Fibroblast of peridontal ligament (primary cell): ENCODE measurements around the gene P3H1.

ENCODE experiments used
- DNase-seq: peaks from one replicate; pipeline ENCODE4 v3.0.0-alpha.2; 2010; ENCODE audit errors: extremely low read depth

Gene P3H1

DNA sequence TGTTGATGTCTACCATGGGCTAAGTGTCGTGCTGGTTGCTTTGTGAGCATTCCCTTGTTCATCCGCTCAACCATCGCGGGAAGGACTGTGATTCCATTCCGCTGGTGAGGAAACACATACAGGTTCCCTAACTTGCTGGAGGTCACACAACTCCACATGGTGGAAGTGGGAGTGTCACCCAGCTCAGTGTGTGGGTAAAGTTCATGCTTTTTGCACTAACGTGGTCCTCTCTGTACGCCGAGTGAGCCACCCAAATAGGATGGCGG is 22.7 kb downstream of the P3H1 start:
- DNase-seq = no peak

DNA sequence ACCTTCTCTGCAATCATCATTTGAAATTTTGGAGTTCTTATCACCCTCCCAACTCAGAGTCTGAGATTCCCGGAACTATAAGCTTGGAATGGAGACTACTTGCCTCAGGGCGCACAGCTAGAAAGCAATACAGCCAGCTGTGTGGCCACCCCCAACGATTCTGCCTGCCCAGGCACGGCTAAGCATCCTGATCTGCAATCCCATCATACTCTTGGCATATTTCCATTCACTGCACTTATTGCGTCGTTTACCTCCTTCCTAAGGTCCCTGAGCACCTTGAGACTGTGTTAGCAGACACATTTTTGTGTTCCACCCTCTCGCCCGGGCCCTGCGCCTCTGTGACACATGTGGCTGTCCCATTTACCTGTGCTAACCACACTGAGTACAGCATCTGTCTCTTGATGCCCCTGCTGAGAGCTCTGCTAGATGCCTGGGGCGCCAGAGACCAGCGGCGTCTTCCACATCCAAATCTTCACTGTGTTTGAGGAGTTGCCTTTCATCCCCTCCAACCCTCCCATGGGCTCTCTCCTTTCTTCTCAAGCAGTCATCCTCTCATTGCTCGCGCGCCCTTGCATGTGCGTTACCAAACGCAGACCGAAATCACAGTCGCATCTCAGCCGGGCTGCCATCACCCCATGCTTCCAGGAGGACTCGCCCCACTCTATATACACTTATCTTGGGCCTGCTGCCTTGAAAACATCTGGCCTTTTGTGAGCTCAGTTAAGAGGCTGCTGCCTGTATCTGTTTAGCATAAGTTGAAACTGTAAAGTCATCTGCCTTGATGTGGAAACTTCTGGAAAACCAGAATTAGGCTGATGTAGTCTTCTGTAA is 23.3 kb downstream of the P3H1 start:
- DNase-seq = peak; percentile 14

DNA sequence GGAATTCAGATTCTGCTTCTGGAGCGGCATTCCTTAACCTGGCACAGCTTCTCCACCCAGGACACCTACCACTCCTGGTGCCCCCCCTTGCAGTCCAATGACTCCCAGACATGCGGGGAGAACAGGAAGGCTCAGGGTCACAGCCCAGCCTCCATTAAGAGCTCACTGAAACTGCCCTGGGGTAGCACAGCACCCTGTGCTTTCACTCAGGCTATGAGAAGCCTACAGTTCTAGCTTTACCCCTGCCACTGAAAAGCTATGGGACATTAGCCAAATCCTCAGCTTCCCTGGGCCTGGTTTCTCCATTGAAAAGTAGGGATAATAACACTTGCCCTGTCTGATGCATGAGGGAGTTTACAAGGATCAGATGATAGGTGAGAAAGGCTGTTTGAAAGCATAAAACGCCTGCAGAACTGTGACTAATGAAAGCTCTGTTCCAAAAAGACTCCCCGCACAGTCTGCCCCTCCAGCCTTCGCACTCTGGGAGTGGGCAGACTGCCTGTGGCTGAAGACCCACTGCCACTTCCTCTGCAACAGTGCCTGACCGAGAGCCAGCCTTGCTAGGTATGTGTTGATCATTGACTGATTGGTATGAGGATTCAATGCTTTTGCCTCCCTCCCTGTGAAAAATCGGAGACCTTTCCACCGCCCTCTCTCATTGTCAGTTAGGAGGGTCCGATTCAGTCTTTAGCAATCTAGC is 24.1 kb downstream of the P3H1 start:
- DNase-seq = no peak

- DNase-seq = no peak
Measured at GRCh38 chr1:42742141-42742540, 24.7 kb downstream of the P3H1 start.

DNA sequence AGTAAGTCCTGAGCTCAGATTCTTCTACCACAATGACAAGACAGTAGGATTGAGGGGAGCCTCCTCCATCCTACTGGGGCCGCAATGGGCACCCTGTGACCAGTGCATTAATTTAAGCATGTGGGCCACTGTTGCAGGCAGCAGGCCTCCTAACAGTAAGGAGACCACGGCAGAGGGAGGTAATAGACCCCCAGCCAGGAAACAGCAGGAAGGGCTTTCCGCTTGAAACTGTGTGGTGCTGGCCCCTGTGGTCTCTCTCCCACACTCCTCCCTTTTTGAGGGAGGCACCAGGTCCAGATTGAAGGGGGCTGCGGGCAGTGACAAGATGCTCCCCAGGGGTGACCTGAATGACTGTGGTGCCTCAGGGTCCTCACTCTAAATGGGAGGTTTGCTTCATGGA is 25.1 kb downstream of the P3H1 start:
- no peak for DNase-seq

DNA sequence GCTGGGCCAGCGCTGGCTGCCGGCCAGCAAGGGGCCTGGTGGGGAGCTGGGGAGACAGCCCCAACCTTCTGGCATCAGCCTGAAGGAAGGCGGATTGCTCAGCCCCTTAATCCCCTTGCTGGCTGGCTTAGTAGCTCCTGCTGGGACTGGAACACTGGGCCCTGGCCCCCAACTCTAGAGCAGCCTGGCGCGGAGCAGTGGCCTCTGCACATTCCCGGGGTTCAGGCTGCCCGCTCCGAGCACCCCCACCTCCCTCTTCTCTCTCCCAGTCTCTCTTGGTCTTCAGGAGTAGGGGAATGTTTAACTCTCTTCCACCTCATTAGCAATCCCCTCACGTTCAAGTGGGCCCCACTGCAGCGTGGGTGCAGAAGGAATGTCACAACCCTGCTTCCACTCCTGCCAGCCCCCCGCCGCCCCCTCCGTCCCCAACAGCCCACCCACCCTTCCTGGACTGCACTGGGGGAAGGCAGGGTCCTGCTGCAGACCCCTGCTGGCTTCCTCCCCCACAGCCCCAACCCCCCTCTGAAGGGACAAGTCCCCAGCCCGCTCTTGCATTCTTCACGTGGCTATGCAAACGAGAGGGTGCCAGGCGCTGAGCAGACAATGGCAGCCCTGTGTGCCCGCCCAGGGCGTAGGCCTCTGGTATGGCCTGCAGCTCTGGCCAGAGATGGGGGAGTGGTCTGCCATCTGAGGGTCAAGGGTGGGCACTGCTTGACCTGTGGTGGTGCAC is 25.8 kb downstream of the P3H1 start:
- no peak for DNase-seq

- DNase-seq = no peak
Measured at GRCh38 chr1:42739753-42740700, 26.8 kb downstream of the P3H1 start, which contains the start of gene CLDN19. CLDN19 (minus strand) TSS chr1:42740236; CDS start chr1:42740063, 173 bp downstream.

DNA sequence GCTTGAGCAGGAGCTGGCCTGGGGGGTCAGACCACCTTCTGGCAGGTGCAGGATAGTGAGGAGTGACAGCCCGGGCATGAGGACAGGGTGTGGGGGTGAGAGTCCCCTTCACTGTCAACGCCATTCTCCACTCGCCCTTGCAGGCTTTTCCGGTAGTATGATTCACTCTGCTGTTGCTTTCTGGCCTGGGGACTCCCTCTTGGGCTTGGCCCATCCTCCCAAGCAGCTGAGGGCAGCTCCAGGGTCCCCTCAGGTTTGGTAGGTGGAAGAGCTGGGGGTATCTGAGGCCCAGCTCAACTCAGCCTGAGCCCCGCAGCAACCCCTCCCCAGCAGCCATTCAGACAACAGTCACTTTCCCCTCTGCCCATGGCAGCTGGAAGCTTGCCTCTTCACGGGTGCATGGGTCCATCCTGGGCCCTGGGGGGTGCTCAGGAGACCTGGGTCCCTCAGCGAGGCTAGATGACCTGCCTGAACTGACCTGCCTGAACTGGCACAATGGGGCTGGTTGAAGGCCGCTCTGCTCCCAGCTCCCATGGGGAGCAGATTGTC is 28.1 kb downstream of the P3H1 start:
- DNase-seq = no peak

GRCh38 chr1:42737986-42738677 is 28.7 kb downstream of the P3H1 start:
- DNase-seq = no peak

- no peak for DNase-seq
Measured at GRCh38 chr1:42737257-42737656, 29.6 kb downstream of the P3H1 start.

- DNase-seq = no peak
Measured at GRCh38 chr1:42736571-42737200, 30.1 kb downstream of the P3H1 start.

DNA sequence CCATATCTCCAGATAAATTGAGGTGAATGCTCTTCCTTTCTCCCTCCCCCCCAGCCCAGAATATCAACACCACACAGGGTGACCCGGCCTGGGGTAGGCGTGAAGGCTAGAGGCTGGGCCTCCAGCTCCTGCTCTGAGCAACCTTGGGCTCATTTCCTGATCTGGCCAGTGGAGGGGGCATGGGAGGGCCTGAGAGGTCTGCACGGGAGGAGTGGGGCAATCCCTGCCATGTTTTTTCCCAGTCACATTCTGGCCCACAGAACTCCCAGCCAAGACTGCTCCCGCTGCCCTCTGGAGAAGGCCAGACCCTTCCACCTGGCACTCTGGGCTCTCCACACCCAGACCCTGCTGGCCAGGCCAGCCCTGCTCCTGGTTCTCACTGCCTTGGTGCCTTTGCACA is 30.7 kb downstream of the P3H1 start:
- no peak for DNase-seq

GRCh38 chr1:42735477-42736105 is 31.2 kb downstream of the P3H1 start:
- no peak for DNase-seq

DNA sequence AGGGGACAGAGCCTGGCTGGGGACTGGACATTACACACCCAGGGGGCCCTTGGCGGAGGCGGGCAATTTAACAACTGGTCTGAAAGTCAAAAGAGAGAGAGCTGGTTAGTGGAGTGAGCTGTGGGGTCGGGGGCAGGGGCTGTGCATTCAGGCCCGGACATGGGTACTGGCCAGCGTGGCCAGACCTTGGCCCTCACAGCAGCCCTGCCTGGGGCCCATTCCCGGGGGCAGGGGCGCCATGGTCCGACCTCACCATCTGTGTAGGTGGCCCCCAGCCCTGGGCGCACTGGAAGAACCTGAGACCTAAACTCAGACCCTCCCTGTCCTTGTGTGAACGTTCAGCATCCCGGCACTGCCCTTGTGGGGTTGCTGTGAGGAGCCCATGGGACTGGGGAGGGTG is 31.8 kb downstream of the P3H1 start:
- DNase-seq = no peak

- no peak for DNase-seq
Measured at GRCh38 chr1:42734201-42735035, 32.4 kb downstream of the P3H1 start.

DNA sequence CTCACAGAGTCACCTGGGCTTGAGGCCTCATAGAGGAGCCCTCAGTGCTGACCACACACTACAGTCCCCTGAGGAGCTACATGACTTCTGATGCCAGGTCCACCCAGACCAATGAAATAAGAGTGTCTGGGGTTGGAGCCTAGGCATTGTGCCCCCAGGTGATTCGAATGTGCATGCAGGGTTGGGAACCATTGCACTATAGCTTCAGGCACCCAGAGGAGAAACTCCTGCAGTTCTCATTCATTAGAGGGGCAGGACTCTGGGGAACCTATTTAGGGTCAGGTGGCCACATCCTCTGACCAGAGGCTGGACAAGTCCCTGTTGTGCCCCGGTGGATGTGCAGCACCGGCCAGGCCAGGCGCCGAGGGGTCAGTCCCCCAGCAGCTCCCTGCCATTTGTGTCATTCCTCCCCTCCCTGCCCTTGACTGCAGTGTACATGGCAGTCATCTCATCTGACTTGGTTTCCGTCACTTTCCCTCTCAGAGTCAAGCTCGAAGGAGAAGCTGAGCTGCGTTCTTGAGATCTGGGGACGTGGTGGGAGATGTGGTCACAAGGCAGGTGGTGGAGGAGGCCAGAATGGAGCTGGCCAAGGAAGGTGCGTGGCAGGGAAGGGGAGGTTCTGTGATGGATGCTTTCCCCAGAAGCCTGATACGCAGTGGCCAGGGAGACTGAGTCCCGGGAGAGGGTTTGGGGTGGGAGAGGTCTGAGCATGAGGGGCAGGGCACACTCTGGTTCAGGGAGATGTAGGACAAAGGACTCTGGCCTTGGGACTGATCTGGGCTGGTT is 33.2 kb downstream of the P3H1 start:
- DNase-seq = no peak

- peak; percentile 43 for DNase-seq
Measured at GRCh38 chr1:42732126-42732680, 34.6 kb downstream of the P3H1 start.

- no peak for DNase-seq
Measured at GRCh38 chr1:42731585-42731984, 35.2 kb downstream of the P3H1 start.
